Lower lobe of right lung (tissue), 2 donors: ENCODE data around the gene ZNF593OS. TPM values are rescaled to one million over a fixed set of nuclear protein-coding genes. Genes with fewer than 3 reads are reported as not detected.

Experiments
- ATAC-seq, 2 donors: fragments of 200-7000 bp; cut with Tn5 transposase; one replicate each; pipeline ENCODE4 v1.9.1; 2020 to 2022; ENCODE audit warnings: mild to moderate bottlenecking in 2 of 2, moderate library complexity in 2 of 2
- DNase-seq: peaks from one replicate; pipeline ENCODE4 v3.0.0-alpha.2; 2020
- H3K27ac ChIP-seq: fragments of 200-600 bp; one replicate; pipeline ENCODE4 v1.8.0; 2022
- H3K27me3 ChIP-seq: fragments of 200-600 bp; one replicate; pipeline ENCODE4 v1.8.0; 2022; ENCODE audit warnings: low read depth
- H3K36me3 ChIP-seq: fragments of 200-600 bp; one replicate; pipeline ENCODE4 v1.8.0; 2022; ENCODE audit warnings: mild to moderate bottlenecking
- H3K4me1 ChIP-seq: fragments of 200-600 bp; one replicate; pipeline ENCODE4 v1.8.0; 2022
- H3K4me3 ChIP-seq: fragments of 200-600 bp; one replicate; pipeline ENCODE4 v1.8.0; 2022; ENCODE audit warnings: mild to moderate bottlenecking
- H3K9me3 ChIP-seq: fragments of 200-600 bp; one replicate; pipeline ENCODE4 v1.8.0; 2022
- intact Hi-C: fragments of 100-400 bp; cut with DNase I; formaldehyde crosslinking; loops from one replicate; pipeline ENCODE4 v1.11.0; 2022
- total RNA-seq: library from RNA; stranded (reverse); fragmentation: NEBNext Ultra II Directional; extraction: Animal tissue kit (Norgen Biotek cat#: 25700); gene quantifications from one replicate; pipeline ENCODE4 v1.2.1, GENCODE V29; 2021
- TF ChIP-seq, protein P1 (sequence below): fragments of 200-600 bp; IDR thresholded peaks from one replicate; pipeline ENCODE4 v1.8.0; 2022; ENCODE audit warnings: antibody characterized with exemption, mild to moderate bottlenecking
- donor health status: DM: no; HTN: yes; CAD: no; lungs with severe emphysema.

Gene ZNF593OS
- total RNA-seq, 1 donor from 2014 or later: not detected

GRCh38 chr1:26145041-26145959 is 26.3 kb downstream of the ZNF593OS start:
- intact Hi-C loops: loop anchor here (5.0 kb wide), 1 partner anchor 38 kb away; no protein-coding TSS in a partner anchor
- no peak overlapping the region for H3K4me3 ChIP-seq
- peak; percentile 80 for DNase-seq
- H3K27ac ChIP-seq: no peak overlapping the region
- TF ChIP-seq, protein P1, sequence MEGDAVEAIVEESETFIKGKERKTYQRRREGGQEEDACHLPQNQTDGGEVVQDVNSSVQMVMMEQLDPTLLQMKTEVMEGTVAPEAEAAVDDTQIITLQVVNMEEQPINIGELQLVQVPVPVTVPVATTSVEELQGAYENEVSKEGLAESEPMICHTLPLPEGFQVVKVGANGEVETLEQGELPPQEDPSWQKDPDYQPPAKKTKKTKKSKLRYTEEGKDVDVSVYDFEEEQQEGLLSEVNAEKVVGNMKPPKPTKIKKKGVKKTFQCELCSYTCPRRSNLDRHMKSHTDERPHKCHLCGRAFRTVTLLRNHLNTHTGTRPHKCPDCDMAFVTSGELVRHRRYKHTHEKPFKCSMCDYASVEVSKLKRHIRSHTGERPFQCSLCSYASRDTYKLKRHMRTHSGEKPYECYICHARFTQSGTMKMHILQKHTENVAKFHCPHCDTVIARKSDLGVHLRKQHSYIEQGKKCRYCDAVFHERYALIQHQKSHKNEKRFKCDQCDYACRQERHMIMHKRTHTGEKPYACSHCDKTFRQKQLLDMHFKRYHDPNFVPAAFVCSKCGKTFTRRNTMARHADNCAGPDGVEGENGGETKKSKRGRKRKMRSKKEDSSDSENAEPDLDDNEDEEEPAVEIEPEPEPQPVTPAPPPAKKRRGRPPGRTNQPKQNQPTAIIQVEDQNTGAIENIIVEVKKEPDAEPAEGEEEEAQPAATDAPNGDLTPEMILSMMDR: peak; percentile 83
- ATAC-seq: peak; percentile 91 to 93
- H3K36me3 ChIP-seq: no peaks in the 10 kb centered on the region
- H3K27me3 ChIP-seq: no peaks in the 10 kb centered on the region
- H3K4me1 ChIP-seq: no peaks in the 10 kb centered on the region
- H3K9me3 ChIP-seq: no peaks in the 10 kb centered on the region

DNA sequence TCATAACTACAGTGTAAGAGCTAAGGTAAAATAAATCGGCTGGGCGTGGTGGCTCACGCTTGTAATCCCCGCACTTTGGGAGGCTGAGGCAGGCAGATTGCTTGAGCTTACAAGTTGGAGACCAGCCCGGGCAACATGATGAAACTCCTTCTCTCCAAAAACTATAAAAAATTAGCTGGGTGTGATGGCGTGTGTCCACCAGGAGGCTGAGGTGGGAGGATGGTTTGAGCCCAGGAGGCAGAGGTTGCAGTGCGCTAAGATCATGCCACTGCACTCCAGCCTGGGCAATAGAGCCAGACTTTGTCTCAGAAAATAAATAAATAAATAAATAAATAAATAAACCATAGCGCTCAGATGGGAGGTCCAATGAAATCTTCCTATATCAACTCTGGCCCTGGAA is 29.5 kb downstream of the ZNF593OS start:
- no peak for ATAC-seq

GRCh38 chr1:26138974-26139558 is 32.6 kb downstream of the ZNF593OS start:
- Histone ChIP-seq H3K9me3 (no peaks in the 10 kb centered on the region), H3K27ac (no peak overlapping the region), H3K27me3 (no peaks in the 10 kb centered on the region), H3K4me1 (no peaks in the 10 kb centered on the region), H3K36me3 (no peaks in the 10 kb centered on the region), H3K4me3 (no peak overlapping the region)
- ATAC-seq (peak; percentile 17 to 54), DNase-seq (no peak)
- intact Hi-C loops: no loop called here
- TF ChIP-seq, protein P1: no peak

More for the DNA sequence above, 29.5 kb downstream of the ZNF593OS start:
- intact Hi-C loops: no loop called here
- no peaks in the 10 kb centered on the region for H3K27me3 ChIP-seq
- TF ChIP-seq, protein P1: no peak
- DNase-seq: no peak
- no peaks in the 10 kb centered on the region for H3K9me3 ChIP-seq
- no peak overlapping the region for H3K27ac ChIP-seq
- H3K36me3 ChIP-seq: no peaks in the 10 kb centered on the region
- H3K4me1 ChIP-seq: no peaks in the 10 kb centered on the region
- H3K4me3 ChIP-seq: peak overlapping the region; percentile 21

DNA sequence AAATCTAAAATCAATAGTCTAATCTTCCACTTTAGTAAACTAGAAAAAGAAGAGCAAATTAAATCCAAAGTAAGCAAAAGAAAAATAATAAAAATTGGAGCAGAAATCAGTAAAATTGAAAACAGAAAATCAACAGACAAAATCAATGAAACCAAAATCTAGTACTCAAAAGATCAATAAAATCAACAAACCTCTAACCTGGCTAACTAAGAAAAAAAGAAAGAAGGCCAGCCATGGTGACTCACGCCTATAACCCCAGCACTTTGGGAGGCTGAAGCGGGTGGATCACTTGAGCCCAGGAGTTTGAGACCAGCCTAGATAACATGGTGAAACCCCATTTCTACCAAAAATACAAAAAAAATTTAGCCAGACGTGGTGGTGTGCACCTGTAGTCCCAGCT is 37.2 kb downstream of the ZNF593OS start:
- no peak overlapping the region for H3K4me3 ChIP-seq
- no peaks in the 10 kb centered on the region for H3K27me3 ChIP-seq
- H3K27ac ChIP-seq: no peak overlapping the region
- intact Hi-C loops: no loop called here
- no peak for ATAC-seq
- no peak for DNase-seq
- TF ChIP-seq, protein P1: no peak
- H3K4me1 ChIP-seq: no peaks in the 10 kb centered on the region
- H3K9me3 ChIP-seq: no peaks in the 10 kb centered on the region
- H3K36me3 ChIP-seq: no peaks in the 10 kb centered on the region

- Histone ChIP-seq H3K4me3 (no peak overlapping the region), H3K27ac (no peak overlapping the region), H3K4me1 (peaks cover 7% of the 10 kb centered on the region), H3K9me3 (no peaks in the 10 kb centered on the region), H3K27me3 (no peaks in the 10 kb centered on the region), H3K36me3 (no peaks in the 10 kb centered on the region)
- DNase-seq (no peak), ATAC-seq (no peak)
- TF ChIP-seq, protein P1: no peak
- intact Hi-C loops: no loop called here
These were observed 38.8 kb downstream of the ZNF593OS start for GRCh38 chr1:26132834-26133167.
